Activated CD8-positive, alpha-beta memory T cell treated with anti-CD3 and anti-CD28 coated beads for 1 hour (primary cell): ENCODE results near the gene RIOX2.

Source experiments
- DNase-seq, 2 donors: peaks; one replicate each; pipeline ENCODE4 v3.0.0-alpha.2; 2020; ENCODE audit warnings: low read depth in 1 of 2; ENCODE audit errors: extremely low read depth in 1 of 2

The RIOX2 gene

DNA sequence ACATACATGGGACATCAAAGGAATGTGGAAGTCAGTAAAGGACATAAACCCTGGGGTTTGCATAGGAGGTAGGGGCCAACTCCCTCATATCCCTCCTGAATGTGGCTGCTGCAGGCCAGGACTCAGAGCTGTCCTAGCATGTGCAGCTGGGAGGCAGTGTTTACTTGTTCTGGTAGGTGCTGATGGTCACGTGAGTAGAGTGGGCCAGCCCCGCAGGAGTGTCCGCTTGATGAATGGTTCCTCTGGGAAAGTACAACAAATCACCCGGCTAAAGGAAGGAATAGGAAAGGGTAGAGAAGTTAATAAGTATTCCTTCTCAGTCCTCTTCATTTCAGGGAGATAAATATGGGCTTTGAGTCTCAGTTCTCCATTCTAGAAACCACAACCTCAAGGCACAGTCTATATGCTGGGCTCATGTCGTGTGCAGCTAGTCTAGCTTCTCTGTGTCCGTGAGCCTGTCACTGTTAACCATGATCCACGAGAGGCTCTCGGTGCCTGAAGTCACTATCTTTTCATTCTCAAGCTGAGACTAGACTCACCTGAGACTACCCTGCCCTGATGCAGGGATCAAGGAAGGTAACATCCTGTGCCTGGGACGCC lies 17.9 kb downstream of the RIOX2 start:
- no peak for DNase-seq

DNA sequence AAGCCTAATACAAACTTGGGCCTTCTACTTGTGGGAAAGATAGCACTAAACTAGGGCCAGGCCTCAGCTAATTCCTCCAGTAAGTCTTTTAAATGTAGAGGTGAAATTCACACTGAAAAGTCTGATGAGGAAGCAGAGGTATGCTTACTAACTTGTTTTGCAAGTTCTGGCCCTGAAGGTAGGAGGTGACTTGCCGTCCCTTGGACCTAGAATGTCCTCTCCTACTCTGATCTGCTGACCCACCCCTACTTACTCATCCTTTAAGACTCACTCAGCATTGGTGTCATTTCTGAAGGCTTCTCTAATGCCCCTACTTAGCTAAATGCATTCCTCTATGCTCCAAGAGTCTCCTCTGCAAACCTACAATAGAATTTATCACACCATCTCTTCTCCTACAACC lies 19.4 kb downstream of the RIOX2 start:
- DNase-seq = no peak

- no peak for DNase-seq
Observed at GRCh38 chr3:97952280-97952679, 20.0 kb downstream of the RIOX2 start.

DNA sequence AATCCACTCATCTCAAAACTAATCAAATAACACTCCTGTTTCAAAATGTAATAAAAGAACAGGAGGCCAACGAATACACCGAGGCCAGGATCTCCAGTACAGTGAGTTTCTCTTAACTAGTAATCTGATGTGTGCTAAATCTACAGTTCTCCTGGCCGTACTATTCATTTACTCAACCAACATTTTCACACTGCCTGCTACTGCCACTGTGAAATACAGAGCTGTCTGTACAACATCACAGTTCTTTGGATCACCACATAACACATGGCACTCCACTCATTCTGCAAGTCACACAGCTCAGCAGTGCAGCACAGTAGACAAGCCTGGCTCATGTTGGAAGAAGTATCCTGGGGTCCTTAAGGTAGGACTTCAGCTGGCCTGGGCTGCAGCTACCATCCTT lies 21.9 kb downstream of the RIOX2 start:
- no peak for DNase-seq

- no peak for DNase-seq
Observed at GRCh38 chr3:97949743-97950142, 22.5 kb downstream of the RIOX2 start.

DNA sequence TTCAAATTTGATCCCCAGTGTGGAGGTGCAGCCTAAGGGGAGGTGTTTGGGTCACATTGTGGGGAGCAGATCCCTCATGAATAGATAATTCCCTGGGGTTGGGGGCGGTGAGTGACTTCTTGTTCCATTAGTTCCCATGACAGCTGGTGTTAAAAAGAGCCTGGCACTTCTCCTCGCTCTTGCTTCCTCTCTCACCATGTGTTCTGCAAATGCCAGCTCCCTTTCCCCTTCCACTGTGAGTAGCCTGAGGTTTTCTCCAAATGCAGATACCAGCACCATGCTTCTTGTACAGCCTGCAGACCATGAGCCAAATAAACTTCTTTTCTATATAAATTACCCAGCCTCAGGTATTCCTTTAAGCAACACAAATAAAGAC lies 23.1 kb downstream of the RIOX2 start:
- no peak for DNase-seq

DNA sequence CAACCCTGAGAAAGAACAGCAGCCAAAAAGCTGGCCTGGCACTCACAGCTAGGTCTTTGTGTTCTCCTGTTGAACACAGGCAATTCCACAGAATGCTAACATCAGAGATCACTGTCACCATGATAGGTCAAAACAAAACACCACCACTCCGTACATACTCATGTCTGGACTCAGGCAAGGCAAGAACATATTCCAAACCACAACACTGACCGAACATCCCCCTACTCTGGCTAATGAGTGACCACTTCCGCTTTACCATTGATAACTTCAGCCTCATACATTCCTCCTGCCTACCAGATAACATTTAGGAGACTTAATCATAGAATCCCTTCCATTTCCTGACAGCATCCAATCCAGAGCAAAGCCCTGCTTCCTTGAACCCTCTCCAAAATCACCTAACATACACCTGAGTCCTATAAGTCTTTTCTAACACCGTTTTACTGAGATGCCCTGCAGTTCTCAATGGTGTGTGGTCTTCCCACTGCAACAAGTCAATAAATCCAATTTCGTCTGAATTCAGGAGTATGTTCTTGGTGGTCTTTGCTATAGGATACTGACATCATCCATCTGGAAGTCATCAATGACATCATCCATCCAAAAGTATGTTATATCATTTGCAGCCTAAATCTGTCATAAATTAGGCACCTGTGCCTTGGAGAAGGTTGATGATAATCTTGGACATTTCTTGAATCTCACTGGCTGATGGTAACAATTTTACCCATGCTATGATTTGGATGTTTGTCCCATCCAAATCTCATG lies 23.7 kb downstream of the RIOX2 start:
- no peak for DNase-seq

DNA sequence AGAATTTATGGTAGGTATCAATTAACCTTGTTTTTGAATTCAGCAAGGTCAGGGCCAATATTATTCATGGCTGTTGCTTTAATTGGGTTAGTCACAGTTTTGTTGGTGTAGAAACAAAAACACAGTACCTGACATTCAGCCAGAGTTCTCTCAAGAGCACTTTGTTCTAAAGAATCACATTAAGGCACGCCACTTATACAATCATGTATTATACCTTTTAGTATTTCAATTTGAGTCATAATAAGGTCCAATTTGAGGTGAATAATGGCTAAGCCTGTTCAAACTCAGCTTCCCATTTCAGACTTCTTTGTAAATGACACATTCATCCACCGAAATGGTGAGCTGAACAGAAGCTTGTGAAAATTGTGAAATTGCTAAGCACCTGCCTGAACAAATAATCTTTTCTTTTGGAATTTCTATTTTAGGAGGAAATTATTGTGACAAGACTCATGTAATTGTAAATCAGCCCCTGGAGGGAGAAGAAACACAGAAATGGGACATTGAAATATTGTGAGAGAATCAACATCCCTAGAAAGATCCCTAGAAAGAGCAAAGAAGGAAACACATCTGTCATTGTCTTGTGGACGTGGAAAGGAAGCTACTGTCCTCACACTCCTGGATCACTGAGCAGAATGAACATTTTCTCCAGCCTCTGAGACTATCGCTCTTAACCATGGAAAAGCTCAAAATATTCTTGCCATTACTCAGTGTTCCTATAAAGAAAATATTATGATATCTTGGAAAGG lies 29.3 kb downstream of the RIOX2 start:
- DNase-seq = no peak

DNA sequence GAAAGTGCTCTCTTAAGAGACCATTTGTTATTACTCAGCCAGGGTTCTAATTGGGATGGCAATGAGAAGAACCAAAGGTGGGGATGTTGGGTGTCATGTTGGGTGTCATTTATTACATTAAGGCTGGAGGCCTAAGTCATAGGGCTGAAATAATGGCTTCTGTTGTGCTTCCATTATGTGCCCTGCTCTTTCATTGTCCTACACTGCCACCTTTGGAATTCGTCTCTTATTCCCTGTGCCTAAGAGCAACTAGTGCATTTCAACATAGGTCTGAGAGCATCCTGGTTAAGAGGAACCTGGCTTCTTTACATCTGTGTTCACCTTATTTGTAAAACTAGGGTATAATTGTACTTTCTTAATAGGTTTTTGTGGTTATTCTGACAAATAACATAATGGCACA lies 32.2 kb downstream of the RIOX2 start:
- DNase-seq = no peak

GRCh38 chr3:97939401-97939800 lies 32.8 kb downstream of the RIOX2 start:
- DNase-seq = no peak

DNA sequence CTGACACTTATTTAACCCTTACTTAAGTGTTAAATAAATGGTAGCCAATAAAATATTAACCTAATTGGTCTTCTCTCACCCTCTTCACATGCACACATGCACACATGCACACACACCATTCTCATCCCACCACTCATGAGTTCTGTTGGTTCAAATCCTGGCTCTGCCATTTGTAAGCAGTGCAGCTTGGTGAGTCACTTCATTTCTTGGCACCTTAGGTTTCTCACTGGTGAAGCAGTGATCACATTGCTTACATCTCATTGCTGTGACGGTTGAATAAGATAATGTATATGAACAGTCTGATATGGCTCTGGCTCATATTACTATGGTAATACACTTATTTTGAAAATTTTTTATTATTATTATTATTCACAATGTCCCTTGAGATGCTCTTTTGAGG lies 33.8 kb downstream of the RIOX2 start:
- no peak for DNase-seq

DNA sequence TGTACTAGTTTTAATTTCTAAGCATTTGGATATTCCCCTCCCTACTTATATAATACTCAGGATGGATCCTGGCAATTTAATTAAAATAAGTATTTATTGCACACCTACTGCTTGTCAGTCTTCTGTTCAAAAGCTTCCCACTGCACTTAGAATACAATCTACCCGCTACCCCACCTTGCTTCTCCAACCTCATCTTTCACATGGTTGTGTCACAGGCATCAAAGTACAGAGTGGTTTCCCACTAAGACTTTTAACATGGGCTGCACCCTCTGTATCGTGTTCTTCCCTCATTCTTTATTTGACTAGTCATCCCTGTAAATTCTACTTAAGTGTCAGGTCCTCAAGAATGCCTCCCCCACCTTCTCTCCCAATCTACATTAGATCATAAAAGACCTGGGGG lies 35.0 kb downstream of the RIOX2 start:
- DNase-seq = no peak

GRCh38 chr3:97935842-97936241 lies 36.4 kb downstream of the RIOX2 start:
- no peak for DNase-seq

DNA sequence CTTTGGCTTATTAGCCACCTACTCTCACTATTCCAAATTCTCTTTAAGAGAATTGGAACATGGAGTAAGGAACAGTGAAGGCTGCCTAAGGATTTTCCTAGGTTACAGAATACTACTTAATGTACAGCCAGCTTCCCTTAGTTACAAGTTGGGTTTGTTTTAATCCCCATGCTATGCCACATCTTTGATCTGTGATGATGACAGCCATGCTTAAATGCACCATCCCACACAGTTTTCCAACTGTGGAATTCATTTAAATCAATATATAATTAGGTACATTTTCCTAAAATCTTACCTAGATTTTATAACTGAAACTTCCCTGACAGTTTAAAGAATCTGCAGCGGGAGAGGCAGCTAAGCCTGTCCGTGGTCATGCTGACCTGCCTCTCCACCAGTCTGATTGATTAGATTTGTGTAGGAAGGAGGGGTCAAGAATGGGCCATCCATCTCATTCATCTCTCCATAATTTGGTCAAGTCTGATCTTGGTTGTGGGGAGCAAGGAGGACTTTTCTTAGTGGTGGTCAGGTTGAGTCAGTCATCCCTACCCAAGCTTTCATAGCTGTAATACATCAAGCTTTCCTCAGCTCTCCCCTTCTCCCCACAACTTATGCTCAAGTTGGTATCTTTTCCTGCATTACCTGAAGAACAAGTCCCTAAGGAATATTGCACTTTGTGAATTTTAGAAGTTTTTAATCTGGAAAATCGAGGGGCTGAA lies 37.1 kb downstream of the RIOX2 start:
- no peak for DNase-seq

GRCh38 chr3:97932387-97932801 lies 39.8 kb downstream of the RIOX2 start:
- DNase-seq = no peak

DNA sequence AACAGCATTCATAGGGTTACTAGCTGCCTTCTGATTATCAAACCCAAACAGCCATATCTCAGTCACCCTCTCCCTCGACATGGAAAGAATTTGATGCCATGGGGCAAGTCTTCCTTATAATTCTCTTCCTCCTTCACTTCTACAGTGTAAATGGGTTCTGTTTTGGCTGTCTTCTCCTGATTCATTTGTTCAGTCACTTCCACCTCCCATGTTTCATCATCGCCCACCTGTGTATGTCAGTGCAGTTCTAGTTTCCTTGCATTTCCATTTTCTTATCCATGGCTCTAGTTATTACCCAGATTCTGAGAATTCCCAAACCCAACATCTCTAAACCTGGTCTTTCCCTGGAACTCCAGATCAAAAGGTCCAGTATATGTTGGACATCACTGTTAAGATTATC lies 41.0 kb downstream of the RIOX2 start:
- DNase-seq = no peak

DNA sequence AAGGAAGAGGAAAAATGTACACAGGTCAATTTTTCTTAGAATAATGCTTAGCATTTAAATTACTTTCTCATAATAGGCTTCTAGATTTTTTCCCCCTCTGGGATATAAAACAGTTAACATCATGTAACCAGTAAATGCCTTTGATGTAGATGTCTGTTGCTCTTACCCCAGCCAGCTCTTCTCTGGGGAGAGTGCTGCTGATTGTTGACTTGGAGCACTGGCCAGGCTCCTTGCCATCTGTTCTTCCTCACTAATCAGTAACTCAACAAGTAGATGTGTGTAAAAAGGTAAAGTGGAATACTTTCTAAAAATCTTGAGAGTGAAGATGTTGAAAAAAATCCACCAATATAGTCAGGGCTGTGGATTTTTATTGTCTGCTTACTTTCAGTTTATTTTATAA lies 42.2 kb downstream of the RIOX2 start:
- no peak for DNase-seq

DNA sequence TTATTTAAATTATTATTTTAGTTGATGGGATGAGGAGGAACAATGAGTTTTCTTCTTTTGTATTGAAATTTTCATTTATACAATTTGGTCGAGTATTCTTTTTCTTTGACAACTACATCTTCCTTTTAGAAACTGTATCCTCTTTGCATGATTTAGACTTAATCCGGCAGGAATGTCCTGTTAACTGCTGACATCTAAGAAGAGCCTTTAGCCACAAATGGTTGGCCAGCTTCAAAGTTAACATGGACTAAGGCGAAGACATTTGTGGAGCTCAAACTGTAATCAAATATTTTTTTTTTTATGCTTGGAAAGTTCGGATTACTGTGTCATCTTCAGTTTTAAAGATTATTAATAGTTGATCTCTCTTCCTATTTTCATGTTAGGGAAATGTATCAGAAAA lies 43.2 kb downstream of the RIOX2 start:
- no peak for DNase-seq

DNA sequence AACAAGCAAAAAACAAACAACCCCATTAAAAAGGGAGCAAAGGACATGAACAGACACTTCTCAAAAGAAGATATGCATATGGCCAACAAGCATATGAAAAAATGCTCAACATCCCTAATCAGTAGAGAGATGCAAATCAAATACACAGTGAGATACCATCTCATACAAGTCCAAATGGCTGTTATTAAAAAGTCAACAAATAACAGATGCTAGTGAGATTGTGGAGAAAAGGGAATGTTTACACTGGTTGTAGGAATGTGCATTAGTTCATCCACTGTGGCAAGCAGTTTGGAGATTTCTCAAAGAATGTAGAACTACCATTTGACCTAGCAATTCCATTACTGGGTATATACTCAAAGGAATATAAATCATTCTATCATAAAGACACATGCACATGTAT lies 44.5 kb downstream of the RIOX2 start:
- DNase-seq = no peak

DNA sequence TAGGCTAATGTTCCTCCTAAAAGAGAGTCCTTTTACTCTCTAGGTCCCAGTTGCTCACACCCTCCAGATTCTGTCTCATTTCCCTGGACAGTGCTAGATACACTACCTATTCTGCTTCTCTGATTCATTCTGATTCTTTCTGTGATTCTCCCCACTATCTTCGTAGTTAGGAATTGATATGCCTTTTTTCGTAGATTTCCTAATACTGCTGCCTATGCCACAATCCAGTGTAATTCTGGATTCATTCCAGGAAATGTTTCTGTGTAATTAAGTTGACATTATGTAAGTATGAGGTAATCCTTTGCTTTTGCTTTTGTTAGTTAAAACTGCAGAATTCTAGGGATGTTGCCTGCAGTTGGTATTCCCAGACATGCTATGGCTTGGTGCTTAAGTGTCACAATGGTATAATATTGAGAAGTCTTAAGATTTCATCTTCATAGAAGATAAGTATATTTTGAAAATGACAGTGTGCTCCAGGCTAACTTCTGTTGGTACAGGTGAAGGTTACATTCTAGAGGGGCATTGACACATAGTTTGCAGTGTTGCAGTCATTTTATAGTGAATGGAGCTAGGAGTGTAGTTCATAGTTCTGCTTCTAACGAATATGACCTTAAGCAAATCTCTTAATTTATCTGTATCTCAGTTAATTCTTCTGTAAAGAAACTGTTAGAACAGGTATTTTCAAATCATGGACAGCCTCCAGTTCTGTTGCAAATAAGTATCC lies 54.3 kb downstream of the RIOX2 start:
- no peak for DNase-seq

DNA sequence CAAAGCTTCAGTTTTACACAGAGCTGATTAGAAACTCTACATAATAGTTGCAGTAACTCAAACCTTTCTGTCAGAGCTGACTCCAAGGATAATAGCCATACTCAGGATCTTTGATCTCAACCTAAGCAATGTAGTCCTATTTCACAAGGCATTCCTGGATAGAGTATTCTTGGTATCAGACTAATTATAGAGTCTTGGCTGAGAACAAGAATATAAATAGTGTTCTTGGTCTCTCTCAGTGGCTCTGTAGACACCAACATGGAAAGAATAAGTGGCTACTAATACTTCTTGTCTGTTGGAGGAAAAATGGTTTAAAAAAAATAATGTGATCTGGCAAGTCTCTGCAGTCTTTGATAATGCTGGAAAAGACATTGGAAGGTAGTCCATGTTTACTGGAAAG lies 55.7 kb downstream of the RIOX2 start:
- DNase-seq = no peak
